Activated CD4-positive, alpha-beta T cell treated with anti-CD3 and anti-CD28 coated beads for 48 hours (primary cell): ENCODE results near the gene USE1.
"Not testable (repeated sequence)": the region's sequence is repeated elsewhere in the genome, so short reads cannot be mapped to it uniquely, and the experiment has no call there.

Experiments used
- DNase-seq: peaks from one replicate; pipeline ENCODE4 v3.0.0-alpha.2; 2020

Gene USE1

GRCh38 chr19:17215127-17215971 is at the start of gene USE1:
Gene USE1 (plus strand): TSS chr19:17215357. CDS start chr19:17215406, 49 bp downstream.
- DNase-seq: peak; percentile 90

GRCh38 chr19:17165715-17166114 is 49.4 kb upstream of the USE1 start:
- no peak for DNase-seq

- DNase-seq: peak; percentile 28
These were observed 44.4 kb upstream of the USE1 start for GRCh38 chr19:17170538-17171297.

- no peak for DNase-seq
These were observed 43.3 kb upstream of the USE1 start for GRCh38 chr19:17171874-17172273.

- no peak for DNase-seq
These were observed 42.4 kb upstream of the USE1 start for GRCh38 chr19:17172624-17173345.

- no peak for DNase-seq
These were observed 36.9 kb upstream of the USE1 start for GRCh38 chr19:17178291-17178690.

- no peak for DNase-seq
These were observed 34.0 kb upstream of the USE1 start for GRCh38 chr19:17180997-17181702.

GRCh38 chr19:17183271-17183761 is 31.8 kb upstream of the USE1 start:
- DNase-seq: peak; percentile 49

GRCh38 chr19:17183858-17184321 is 31.3 kb upstream of the USE1 start:
- no peak for DNase-seq

GRCh38 chr19:17184371-17184841 is 30.8 kb upstream of the USE1 start:
- peak; percentile 42 for DNase-seq

- no peak for DNase-seq
These were observed 29.6 kb upstream of the USE1 start for GRCh38 chr19:17185590-17185989.

GRCh38 chr19:17191736-17192135 is 23.4 kb upstream of the USE1 start:
- DNase-seq: not testable (repeated sequence)

GRCh38 chr19:17192751-17193150 is 22.4 kb upstream of the USE1 start:
- DNase-seq: no peak

- DNase-seq: no peak
These were observed 20.5 kb upstream of the USE1 start for GRCh38 chr19:17194608-17195007.

- no peak for DNase-seq
These were observed 20.1 kb upstream of the USE1 start for GRCh38 chr19:17195106-17195505.

GRCh38 chr19:17196610-17197009 is 18.5 kb upstream of the USE1 start:
- no peak for DNase-seq

- DNase-seq: no peak
These were observed 17.5 kb upstream of the USE1 start for GRCh38 chr19:17197666-17198065.

- no peak for DNase-seq
These were observed 14.6 kb upstream of the USE1 start for GRCh38 chr19:17200408-17201079.

- DNase-seq: peak; percentile 60
These were observed 12.9 kb upstream of the USE1 start for GRCh38 chr19:17202249-17202648.

- DNase-seq: no peak
These were observed 12.4 kb upstream of the USE1 start for GRCh38 chr19:17202713-17203112.
